ENCODE measurements around the gene KRTDAP.

Gene KRTDAP, protein sequence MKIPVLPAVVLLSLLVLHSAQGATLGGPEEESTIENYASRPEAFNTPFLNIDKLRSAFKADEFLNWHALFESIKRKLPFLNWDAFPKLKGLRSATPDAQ

DNA sequence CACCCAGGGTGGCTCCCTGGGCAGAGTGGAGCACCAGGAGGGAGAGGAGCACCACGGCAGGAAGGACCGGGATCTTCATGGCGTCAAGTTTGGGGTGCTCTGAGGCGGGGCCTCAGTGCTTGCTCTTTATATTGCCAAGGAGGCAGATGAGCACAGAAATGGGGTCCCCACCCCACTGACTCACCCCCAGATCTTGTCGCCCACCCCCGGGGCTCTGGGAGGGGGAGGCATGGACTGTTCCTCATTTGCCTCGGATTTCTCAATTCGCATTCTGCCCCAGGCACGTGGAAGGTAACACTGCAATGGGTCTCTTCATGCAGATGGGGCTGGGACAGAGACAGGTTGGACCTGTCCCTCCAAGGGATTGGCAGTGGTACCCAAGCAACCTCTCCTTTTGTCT, at the start of gene KRTDAP:
Gene KRTDAP (minus strand): TSS at position 101 of the 400 bp plus-strand sequence. CDS start 22 bp downstream, at position 79.
- no peak for DNase-seq

DNA sequence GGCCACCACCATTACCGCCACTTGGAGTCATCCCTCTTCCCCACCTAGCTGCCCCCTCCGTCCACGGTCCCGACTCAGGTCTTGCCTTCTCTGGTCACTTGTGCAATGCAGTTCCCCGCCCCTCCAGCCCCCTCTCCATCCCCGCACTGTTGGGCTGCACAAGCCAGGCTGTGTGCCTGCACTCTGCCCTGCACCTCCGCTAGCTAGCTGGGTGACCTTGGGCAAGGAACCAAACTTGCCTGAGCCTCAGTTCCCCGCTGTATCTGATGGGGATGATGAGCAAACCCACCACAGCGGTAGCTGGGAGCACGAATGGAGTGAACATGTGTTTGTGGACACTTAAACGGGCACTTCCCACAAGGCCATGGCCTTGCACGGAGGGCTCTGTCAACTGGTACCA, 49.6 kb upstream of the KRTDAP start:
- no peak for DNase-seq

DNA sequence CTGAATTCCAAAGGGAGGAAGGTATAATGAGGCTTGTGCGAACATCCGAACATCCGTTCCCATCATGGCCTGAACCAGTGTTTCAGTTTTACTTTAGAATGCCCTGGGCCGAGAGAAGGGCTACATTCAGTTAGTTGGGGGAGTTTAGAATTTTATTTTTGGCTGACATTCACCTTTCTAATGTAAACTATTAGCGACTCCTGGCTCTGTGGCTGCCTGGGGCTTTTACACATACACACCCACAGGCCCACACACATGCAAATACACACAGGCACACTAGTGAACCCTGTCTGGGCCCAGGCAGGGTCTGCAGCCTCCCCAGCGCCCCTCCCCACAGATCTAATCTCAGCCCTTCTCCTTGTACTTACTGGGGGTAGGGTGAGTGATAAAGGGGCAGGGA, 49.0 kb upstream of the KRTDAP start:
- DNase-seq, result no peak

DNA sequence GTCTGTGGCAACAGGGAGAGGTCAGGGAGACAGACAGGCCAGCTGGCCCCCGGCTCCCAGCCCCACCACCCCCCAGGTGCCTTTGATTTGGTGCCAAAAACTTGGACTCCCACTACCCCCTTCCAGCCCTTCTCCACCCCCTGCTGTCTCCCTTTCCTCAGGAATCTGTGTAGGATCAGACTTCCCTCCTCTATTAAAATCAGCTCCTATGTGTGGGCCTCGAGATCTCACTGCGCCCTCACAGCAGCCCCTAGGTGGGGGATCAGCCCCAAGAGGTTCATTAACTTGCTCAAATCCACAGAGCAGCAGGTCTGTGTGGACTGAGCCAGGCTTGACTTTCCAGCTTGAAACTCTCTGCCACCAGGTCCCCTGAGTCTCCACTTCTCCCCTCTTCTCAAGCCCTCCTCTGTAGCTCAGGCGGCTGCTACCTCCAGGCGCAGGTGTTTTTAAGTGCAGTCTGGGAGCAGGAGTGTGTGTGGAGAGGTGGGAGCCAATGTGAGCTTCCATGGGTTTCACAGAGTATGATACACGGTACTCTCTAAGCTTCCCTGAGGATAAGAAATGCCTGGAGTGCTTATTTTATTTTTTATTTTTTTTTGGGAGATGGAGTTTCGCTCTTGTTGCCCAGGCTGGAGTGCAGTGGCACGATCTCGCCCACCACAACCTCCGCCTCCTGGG, 44.7 kb upstream of the KRTDAP start:
- DNase-seq, result no peak

DNA sequence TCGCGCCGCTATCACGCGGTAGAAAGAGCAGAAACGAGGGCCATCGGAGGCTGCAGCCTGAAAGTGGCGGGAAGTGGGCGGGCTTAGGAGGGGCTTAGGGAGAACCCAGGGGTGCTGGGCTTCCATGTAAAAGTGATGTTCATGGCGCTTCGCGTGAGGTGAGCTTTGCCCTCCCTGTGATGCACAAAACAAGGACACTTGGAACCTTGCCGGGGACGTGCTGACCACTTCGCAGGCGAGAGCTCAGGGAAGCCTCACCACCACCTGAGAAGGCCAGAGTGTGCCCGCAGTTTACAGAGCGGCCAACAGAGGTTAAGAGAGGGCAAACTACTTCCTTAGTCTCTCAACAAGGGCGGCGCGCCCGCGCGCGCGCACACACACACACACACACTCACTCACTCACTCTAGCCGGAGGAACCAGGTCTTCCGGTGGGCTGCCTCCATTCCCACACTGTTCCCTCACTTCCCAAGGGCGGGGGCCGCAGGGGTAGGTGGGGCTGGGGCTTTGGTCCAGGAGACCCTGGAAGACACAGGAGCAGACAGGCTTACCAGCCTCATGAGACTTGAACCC, 43.6 kb upstream of the KRTDAP start:
- DNase-seq, result no peak

DNA sequence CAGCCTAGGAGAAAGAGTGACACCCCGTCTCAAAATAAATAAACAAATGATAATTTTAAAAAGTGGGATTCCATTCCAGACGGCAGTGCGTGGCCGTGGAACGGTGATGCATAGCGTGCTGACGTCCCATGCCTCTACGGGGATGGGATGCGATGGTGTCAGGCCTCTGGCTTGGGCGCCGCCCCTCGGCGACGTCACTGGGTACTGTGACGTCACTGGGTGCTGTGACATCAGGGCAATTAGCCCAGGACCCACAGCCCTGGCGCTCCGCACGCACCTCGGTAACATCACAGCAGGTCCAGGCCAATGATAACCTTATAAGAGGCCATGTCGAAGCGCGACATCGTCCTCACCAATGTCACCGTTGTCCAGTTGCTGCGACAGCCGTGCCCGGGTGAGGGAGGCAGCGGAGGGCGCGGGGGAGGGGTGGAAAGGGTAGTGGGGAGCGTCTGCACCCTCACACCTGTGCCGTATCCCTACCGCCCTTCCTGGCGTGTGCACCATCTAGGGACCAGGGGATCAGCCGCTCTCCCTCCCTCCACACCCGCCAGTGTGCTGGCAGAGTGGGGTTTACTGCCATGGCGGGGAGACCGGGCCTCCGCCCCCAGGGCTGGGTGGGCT, 43.0 kb upstream of the KRTDAP start, which contains the start of gene GAPDHS:
Gene GAPDHS (plus strand): TSS at position 256 of the 621 bp plus-strand sequence. CDS start 72 bp downstream, at position 328.
- no peak for DNase-seq

DNA sequence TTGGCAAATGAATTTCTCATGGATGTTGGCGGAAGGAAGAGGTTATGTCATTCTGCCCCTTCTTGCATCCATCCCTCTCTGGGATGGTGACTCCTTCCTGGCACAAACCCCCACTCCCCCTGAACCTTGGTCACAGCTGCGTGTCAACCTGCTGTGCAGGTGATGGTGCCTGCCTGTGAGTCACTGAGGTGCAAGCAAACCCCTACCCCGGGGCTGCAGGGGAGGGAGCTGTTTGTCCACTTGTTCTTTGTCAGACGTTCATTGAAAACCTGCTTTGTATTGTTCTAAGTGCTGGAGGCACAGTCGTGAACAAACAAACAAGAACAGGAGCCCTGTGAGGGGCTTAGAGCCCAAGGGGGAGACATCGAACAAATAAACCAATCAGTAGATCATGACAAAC, 41.0 kb upstream of the KRTDAP start:
- DNase-seq, result no peak

DNA sequence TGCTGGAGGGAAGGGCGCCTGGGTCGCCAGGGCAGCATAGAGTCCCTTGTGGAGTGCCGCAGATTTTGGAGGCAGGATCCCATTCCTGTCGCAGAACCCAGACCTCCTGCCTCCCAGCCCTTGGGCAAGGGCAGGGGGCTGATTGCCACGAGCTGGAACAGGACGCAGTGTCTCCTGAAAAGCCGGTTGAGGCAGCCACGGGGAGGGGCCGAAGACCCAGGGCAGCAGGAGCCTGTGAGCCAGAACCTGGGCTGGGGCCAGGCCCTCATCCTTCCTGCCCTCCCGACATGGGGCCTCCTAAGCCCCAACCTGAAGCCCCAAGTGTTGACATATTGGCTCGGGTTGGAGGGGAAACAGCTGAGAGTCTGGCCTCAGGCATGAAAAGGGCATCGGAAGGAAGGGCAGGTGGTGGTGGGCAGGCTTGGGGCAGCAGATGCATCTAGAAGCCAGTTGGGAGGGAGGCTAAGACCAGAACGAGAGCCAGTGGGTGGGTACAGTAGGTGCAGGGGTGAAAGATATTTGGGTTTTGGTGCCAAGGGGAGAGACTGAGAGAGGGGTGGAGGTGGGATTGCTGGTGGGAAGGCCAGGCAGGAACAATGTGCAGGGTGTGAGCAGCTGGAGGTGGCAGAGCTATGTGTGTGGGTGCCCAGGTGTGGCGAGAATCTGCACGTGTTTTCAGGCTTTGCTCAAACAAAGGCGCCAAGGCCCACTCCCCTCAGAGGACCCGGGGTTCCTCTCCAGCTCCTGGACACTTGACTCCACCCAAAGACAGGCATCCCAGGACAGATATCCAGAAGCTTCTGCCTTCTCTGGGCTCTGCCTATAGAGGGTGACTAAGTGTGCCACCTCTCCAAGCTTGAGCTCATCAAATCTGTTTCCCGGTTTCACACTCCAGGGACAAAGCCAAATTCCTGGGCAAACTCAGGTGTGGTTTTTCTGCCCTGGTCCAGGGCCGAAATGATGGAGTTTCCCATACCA, 39.3 kb upstream of the KRTDAP start:
- DNase-seq, result no peak

DNA sequence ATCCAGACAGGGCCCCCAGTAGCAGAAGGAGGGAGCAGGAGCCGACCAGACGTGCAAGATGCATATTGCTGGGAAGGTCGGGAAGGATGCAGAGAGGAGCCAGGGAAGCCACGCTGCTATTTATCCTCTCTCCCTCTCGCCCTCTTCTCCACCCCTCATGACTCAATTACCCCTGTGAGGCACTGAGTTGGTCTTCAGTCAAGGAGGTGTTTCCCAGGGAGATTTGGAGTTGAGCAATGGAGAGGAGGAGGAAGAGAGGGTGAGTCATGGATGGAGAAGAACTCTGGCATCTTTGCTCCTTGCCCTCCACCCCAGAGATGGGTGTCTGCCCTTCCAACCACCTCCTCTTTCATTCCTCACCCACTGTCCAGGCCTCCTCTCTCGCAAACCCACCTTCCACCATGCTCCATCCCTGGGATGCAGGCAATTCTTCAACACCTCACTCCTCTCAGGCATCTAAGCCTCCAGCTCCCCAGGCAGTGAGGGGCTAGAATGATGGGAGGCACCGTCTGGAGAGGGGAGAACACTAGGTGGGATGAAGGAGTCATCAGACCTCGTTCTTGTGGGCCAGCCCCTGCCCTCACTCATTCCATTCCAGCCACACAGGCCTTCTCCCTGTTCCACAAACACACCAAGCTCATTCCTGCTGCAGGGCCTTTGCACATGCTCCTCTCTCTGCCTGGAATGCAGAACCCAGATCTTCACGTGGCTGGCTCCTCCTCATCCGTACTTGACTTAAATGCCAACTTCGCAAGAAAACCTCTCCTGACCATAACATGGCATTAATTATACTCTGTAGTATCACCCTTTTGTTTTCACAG, 38.2 kb upstream of the KRTDAP start, which contains the start of gene SBSN:
Gene SBSN (minus strand): TSS at position 94 of the 821 bp plus-strand sequence. CDS start 30 bp downstream, at position 64.
- DNase-seq, result no peak

DNA sequence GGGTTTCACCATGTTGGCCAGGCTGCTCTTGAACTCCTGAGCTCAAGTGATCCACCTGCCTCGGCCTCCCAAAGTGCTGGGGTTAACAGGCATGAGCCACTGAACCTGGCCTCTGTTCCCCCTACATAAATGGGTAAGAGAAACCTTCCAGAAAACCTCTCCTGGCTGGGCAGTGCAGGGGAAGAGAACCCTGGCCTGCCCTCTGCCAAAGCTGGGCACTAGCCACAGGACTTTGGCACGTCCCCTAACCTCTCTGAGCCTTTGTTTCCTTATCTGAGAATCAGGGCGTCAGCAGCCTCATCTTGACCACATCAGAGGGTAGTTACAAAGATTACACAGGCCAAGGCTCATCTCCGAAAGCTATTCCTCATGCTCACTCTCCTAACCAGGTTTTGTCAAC, 35.6 kb upstream of the KRTDAP start:
- DNase-seq, result no peak

DNA sequence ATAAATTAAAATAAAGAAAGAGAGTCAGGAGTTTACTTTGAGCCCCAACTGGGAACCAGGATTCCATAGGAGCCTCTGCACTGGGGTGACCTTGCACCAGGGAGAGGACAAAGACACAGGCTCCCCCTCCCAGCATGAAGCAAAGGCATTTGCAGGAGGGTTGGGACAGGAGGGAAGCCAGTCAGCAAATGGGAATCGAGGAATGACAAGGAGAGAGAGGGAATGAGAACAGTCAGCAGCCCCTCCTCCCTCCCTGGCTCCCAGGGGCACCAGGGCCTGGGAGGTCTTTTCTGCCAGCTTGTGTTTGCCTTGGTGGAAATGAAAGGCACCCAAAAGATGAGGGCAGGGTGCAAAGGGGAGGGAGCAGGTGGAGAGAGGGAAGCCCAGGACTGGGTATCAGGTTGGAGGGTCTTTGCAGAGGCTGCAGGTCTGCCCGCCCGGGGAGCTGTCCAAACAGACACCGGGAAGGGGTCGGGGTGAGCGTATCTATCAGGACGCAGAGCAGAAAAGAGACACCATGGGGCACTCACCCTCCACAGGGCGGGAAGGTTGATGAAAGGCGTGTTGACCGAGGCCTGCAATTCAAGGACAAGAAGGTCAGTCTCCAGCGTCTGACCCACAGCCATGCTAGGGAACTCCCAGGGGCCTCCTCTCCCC, 34.0 kb upstream of the KRTDAP start:
- DNase-seq, result no peak

DNA sequence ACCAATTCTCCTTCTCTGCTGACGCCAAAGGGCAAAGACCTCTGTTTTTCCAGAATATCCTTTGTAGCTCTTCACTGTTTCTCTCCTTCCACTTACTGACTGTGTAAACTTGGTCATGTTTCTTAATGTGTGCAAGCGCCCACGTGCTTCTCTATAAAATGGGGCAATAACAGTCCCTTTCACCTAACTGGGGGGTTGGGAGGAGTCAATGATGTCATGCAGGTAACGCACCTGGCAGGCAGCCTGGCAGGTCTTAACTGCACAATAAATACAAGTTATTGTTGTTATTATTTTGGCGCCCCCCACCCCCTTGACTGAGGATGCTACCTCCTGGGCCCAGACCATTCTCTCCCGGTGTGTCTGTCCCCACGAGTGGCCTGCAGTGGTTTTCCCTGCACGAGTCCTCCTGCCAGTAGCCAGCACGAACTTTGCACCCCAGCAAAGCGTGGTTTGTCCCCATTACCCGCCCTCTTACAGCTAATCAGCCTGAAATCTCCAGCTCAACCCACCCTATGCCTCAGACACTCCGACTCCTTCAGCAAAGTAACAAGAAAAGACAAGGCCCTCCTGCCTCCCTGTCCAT, 32.6 kb upstream of the KRTDAP start:
- no peak for DNase-seq

DNA sequence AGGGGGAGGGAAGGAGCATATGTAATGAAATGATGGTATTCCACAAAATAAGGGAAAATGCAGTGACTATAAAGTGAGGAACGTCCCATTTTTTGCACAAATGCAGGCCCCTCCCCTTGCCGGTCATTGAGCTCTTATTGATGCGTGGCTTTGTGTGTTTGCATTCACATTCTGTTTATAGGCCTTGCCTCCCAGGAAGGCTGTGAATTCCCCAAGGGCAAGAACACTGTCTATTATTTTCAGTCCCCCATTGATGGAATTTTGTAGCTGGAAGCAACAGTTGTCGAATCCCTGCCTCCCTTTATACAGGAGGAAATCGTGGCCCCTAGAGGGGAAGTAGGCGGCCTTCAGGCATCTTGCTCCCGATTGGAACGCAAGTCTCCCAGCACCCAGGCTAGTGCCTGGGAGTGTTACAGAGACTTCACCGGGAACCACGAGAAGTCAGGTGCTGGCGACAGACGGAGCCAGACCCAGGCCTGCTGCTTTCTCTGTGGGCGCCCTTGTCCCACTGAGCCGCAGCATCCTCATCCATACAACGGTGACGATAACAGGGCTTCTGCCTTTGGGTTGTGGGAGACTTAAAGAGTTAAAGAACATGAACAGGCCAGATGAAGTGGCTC, 31.0 kb upstream of the KRTDAP start:
- no peak for DNase-seq

DNA sequence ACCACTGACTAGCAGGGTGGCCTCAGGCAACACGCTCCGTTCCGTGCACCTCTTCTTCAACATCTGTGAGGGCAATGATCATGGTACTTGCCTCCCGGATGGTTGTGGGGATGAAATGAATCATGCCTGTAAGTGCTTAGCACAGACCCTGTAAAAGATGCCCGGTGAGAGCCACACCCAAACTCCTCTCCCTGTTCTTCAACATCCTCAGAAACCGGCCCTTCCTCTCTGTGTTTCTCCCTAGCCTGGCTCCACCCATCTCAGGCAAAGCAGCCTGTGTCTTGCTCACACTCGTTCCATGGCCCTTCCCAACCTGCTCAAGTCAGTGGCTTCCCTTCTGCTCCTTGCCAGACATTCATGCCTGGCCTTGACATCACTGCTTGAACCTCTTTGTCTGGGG, 29.0 kb upstream of the KRTDAP start:
- no peak for DNase-seq

DNA sequence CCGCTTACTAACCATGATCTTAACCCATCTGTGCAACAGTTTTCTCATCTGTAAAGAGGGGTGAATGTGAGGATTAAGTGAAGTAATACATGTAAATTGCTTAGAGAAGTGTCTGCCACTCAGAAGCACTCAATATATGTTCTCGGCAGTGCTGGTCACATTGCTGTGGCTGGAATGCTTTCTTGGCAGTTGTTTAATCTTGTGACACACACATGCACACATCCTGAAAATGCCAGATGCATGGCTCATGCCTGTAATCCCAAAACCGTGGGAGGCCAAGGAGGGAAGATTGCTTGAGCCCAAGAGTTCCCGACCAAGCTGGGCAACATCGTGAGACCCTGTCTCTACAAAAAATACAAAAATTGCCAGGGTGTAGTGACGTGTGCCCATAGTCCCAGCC, 28.0 kb upstream of the KRTDAP start:
- DNase-seq, result no peak

DNA sequence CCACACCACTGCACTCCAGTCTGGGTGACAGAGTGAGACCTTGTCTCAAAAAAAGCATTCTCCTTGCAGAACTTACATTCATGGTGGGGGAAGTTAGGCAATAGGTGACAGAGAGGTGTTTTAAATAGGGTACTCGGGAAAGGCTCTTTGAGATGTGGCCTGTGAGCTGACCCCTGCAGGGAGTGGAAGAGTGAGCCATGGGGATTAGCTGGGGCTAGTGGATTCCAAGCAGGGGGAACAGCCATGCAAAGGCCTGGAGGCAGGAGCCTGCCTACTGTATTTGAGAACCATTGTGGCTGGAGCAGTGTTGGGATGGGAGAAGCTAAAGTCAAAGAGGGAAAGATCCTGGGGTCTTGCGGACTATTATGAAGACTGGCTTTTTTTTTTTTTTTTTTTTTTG, 27.1 kb upstream of the KRTDAP start:
- no peak for DNase-seq

DNA sequence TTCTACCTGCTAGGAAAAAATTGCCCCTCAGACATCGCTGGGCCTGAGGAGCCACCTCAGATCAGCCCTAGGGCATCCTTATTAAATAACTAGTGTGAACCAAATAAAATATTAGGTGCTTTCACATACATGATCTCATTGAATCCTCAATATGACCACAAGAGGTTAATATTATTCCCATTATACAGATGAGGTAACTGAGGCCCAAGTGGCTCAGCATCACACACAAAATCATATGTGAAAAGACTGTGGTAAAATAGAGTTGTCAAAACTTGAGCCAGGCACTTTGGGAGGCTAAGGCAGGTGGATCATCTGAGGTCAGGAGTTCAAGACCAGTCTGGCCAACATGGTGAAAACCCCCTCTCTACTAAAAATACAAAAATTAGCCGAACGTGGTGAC, 26.0 kb upstream of the KRTDAP start:
- DNase-seq, result no peak

DNA sequence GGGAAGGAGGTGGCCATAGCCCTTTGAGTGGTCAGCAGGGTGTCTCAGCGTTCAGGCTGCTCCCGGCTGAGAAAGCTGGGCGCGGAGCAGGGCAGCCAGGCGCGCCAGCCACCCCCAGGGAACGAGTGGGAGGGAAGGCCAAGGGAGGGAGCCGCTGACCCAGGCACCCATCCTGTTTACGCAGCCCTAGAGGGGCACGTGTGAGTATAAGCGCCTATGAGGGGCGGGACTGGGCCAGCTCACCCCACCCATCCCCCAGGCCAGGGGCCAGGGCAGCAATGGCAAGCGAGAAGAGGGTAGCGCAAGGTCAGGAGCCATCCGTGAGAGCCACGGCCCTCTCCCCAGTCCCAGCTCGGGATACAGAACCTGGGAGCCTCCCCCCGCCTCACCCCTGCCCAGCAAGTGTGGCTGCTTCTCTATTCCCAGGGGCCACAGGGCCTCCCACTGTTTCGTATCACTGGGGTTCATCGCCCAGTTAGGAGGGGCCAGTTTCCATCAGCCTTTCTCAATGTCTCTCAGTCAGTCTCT, 24.1 kb upstream of the KRTDAP start:
- no peak for DNase-seq

DNA sequence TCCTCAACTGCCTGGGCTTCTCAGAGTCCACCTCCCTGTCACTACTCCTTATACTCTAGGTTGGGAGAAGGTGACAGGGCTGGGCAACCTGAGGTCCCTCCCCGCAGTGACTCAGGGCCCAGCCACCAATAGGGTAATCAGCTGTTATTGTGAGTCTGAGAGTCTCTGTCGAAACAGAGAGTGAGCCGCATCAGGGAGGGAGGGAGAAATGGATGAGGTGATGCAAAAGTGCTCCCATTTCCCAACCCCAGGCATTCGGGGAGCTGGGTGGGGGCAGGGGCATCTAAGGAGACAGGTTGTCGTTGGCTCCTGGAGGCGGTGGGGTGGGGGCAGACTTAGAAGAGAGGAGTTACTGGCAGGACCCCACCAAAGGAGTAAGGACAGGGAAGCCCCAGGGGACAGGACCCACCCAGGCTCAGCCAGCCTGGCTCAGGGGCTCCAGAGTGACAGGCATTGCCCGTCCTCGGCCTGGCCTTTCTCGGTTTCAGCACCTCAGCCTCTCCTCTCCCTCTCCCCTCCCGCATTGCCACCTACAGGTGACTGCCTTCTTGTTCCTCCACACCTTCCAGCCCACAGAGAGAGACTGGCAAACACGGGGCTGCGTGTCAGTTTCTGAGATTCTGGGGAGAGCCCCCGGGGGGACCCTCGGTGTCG, 23.5 kb upstream of the KRTDAP start, which contains the start of gene DMKN:
Gene DMKN (minus strand): TSS at position 22 of the 654 bp plus-strand sequence. CDS start 174 bp downstream, outside the sequence.
- no peak for DNase-seq
